GM19463 (cell line): ENCODE data around the gene RNF125.
"Not testable (repeated sequence)": the region's sequence is repeated elsewhere in the genome, so short reads cannot be mapped to it uniquely, and the experiment has no call there.

Source experiments
- ATAC-seq: cut with Tn5 transposase; IDR thresholded peaks from one replicate; pipeline ENCODE4 v1.9.1; 2021; ENCODE audit warnings: mild to moderate bottlenecking, moderate library complexity; ENCODE audit not compliant: unreplicated experiment

The RNF125 gene

DNA sequence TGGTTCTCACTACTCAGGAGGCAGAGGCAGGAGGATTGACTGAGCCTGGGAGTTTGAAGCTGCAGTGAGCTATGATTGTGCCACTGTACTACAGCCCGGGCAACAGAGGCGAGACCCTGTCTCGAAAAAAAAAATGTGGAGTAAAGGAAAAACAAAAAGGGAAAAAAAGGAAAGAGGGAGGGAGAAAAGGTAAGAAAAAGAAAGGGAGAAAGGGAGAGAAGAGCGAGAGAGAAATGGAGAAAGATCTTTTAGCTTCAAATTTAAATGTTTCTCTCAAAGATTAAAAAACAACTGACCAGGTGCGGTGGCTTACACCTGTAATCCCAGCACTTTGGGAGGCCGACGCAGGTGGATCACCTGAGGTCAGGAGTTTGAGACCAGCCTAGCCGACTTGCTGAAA is 65.2 kb downstream of the RNF125 start:
- ATAC-seq: no peak

- ATAC-seq: no peak
These were observed 68.3 kb downstream of the RNF125 start for GRCh38 chr18:32086881-32087280.

GRCh38 chr18:32090831-32091230 is 72.2 kb downstream of the RNF125 start:
- ATAC-seq: not testable (repeated sequence)

DNA sequence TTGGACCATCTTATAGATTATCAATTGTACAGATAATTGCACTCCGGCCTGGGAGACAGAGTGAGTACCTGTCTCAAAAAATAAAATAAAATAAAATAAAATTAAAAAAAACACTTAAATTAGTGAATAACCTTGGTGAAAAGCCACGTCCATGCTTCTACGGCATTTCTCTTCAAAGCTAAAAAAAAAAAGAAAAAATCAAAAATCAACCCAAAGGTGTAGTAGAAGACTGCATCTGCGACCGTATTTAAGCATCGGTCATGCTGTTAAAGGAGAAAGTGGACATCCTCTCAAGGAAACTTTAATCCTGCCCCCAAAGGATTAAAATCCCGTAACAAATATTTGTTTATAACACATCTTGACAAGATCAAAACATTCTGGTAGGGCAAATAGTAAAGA is 72.7 kb downstream of the RNF125 start:
- ATAC-seq: no peak

DNA sequence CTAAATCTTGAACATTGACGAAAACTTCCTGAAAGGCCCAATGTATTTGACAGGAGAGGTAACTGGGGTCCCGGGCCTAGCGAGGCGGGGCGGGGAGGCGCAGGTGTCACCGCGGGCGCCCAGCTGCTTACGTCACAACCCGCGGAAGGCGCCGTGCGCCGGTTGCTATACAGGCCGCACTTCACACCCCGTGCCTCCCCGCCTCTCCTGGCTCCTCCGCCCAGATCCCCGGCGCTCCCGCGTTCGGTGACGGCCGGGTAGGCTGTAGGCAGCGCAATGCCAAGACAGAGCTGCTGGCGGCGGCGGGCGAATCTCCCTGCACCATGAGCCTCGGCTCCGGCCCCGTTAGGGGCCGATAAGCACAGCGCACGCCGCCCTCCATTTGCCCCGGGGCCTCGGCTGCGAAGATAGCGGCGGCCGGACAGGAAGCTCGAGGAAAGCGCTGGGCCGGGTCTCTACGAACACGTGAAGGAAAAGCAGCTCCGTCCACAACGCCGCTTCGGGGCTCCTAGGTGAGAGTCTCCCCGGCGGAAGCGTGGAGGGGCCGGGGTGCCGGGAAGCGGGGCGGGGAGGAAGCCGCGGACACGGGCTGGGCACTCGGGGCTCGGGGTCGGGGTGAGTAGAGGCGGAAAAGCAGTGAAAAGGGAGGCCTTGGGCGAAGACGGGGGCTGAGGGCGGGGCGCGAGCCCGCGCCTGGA is 73.2 kb downstream of the RNF125 start, which contains the start of gene RNF138:
RNF138 (plus strand) TSS at position 151 of the 698 bp plus-strand sequence. CDS start 903 bp downstream, outside the sequence.
- peak; percentile 50 for ATAC-seq

DNA sequence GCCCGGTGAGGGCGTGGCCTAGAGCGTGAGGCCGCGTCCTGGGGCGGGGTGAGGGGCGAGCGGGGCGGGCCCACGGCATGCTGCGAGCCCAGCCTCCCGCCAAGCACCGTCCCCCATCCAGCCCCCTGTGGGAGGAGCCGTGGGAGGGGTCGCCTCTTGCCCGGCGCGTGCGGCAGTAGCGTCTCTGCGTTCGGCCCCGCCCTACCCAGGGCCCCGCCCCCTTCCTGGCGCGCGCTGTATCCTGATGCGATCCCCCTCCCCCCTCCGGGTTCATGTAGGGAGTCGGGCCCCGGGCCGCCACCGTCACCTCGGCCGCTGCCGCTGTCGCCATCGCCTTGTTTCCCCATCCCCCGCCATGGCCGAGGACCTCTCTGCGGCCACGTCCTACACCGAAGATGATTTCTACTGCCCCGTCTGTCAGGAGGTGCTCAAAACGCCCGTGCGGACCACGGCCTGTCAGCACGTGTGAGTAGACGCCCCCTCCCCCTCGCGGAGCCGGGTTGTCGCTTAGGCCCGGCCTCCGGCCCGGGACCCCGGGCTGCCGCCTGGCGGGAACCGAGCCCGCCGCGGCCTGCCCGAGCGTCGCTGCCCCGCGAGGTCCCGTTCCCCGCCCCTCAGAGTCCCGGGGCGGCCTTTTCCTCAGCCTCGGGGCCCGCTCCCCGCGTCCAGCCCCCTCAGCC is 73.9 kb downstream of the RNF125 start:
- peak; percentile 78 for ATAC-seq

GRCh38 chr18:32093102-32093511 is 74.5 kb downstream of the RNF125 start:
- ATAC-seq: peak; percentile 19

- ATAC-seq: no peak
These were observed 74.9 kb downstream of the RNF125 start for GRCh38 chr18:32093523-32093922.

DNA sequence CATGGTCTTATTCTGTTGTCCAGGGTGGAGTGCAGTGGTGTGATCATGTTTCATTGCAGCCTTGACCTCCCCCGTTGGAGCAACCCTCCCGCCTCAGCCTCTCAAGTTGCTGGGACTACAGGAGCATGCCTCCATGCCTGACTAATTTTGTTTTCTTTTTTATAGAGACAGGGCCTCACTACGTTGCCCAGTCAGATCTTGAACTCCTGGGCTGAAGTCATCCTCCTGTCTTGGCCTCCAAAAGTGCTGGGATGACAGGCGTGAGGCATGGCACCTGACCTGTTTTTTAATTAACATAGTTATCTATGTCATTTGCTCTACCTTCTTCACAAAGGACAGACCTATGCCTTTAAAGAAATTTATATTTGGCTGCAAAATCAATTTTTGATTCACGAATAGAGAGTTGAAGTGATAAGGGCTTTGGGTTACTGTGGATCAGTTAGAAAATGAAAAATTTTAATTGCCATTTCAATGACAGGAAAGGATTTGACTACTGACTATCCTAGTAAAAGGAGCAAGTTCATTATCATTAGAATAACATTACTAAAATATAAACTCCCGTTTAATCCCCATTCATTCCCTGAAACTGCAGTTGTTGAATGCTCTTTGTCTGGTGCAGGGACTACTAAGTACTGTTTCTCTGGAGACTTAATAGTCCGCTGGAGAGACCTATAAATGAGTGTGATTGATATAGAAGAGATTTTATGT is 76.7 kb downstream of the RNF125 start:
- no peak for ATAC-seq

DNA sequence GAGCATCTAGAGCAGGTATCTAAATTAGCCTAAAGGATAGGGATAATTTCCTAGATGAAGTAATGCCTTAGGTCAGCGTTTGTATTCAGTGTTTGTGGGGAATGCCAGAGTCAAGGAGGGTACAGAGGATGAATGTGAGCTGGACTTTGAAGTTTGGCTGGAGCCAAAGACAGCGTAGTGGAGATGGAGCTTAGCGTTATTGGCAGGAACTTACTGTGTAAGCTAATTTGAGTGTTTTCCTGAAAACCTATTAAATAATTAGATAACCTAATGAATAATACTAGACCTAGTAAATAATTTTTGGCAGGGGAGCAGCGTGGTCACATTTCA is 77.2 kb downstream of the RNF125 start:
- ATAC-seq: no peak

GRCh38 chr18:32096946-32097345 is 78.3 kb downstream of the RNF125 start:
- ATAC-seq: no peak

DNA sequence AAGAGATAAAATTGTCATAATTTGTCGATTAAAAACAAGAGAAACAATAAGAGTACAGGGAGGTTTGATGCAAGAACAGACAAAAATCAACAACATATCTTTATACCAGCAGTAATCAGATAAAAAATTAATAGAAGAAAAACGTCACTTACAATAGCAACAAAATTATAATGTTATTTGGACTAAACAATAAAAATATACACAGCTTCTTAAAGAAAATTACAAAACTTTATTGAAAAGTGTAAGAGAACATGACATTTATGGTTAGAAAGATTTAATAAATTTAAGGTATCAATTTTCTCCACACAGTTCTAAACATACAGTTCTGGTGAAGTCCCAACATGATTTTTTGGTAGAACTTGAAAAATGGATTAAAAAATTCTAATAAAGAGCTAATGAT is 85.9 kb downstream of the RNF125 start:
- ATAC-seq: no peak

GRCh38 chr18:32110005-32110404 is 91.4 kb downstream of the RNF125 start:
- no peak for ATAC-seq

DNA sequence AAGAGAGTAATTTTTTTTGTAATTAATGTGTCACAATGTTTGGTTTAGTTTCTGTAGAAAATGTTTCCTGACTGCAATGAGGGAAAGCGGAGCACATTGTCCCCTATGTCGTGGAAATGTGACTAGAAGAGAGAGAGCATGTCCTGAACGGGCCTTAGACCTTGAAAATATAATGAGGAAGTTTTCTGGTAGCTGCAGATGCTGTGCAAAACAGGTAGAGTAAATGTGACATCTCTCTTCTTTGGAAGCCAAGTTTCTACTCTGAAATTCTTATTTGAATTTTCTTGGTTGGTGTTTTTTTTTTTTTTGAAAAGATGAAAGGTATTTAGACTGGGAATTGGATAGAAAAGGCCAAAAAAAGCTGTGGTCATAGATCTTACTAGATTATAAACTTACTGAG is 93.1 kb downstream of the RNF125 start:
- no peak for ATAC-seq

DNA sequence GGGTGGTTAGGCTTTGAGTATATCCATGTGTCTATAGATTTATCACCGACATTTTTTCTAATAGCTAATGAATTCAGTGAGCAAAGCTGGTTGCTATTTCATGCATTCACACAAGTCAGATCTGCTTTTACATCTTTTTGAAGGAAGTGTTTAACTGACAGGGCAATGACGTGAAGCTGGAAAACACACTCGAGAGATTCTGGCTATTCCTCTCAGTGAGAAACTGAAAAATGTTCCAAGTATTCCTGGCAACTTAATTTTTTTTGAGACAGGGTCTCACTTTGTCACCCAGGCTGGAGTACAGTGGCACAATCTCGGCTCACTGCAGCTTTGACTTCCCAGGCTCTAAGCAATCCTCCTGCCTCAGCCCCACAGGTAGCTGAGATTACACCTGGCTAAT is 94.2 kb downstream of the RNF125 start:
- no peak for ATAC-seq

DNA sequence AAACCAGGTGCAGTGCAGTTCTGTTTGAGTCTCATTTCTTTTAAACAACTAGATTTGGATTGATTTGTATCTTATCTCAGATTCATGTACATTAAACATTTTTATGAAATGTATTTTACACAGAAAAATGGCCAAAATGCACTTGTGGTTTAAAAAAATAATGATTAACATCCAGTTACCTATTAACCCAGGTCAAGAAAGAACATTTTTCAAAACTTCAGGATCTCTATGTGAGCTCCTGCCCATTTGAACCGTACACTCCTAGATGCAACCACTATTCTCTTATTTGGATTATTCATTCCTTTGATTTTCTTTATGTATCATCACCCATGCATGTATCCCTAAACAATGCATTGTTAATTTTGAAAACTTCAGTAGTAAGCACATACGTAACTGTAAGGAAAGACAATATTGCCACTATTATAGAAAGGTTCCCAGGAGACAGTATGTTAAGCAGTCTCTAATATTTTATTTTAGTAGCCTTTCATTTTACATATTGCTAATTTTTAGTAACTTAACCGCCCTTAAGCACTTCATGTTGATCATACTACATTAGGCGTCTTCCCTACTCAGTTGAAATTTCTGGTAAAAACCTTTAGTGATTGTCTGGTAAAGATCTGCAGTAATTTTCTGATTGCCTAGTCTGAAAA is 95.8 kb downstream of the RNF125 start:
- ATAC-seq: no peak

- no peak for ATAC-seq
These were observed 103.4 kb downstream of the RNF125 start for GRCh38 chr18:32122039-32122438.
